PC-3 (cell line): Measurements from ENCODE around the gene KRCC1.
"Not testable (repeated sequence)": the region's sequence is repeated elsewhere in the genome, so short reads cannot be mapped to it uniquely, and the experiment has no call there.

Experiments
- EZH2 ChIP-seq: fragments of 300-600 bp; sonication (generic); IDR thresholded peaks from one replicate; pipeline ENCODE4 v1.6.1; 2017; ENCODE audit warnings: antibody characterized with exemption, mild to moderate bottlenecking, low read length; ENCODE audit not compliant: unreplicated experiment
- EZH2phosphoT487 ChIP-seq: fragments of 300-600 bp; sonication (generic); IDR thresholded peaks from 2 replicates; pipeline ENCODE4 v1.6.1; 2018; ENCODE audit warnings: mild to moderate bottlenecking, antibody characterized with exemption, low read length, borderline replicate concordance
- TF ChIP-seq, protein P1 (sequence below): fragments of 300-600 bp; sonication (generic); conservative IDR thresholded peaks from 2 replicates; pipeline ENCODE4 v1.5.1; 2017; ENCODE audit warnings: antibody characterized with exemption, low read depth, mild to moderate bottlenecking, low read length

- TF ChIP-seq EZH2phosphoT487, EZH2: not testable (repeated sequence)
- TF ChIP-seq, protein P1, sequence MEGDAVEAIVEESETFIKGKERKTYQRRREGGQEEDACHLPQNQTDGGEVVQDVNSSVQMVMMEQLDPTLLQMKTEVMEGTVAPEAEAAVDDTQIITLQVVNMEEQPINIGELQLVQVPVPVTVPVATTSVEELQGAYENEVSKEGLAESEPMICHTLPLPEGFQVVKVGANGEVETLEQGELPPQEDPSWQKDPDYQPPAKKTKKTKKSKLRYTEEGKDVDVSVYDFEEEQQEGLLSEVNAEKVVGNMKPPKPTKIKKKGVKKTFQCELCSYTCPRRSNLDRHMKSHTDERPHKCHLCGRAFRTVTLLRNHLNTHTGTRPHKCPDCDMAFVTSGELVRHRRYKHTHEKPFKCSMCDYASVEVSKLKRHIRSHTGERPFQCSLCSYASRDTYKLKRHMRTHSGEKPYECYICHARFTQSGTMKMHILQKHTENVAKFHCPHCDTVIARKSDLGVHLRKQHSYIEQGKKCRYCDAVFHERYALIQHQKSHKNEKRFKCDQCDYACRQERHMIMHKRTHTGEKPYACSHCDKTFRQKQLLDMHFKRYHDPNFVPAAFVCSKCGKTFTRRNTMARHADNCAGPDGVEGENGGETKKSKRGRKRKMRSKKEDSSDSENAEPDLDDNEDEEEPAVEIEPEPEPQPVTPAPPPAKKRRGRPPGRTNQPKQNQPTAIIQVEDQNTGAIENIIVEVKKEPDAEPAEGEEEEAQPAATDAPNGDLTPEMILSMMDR, result not testable (repeated sequence)
Observed at GRCh38 chr2:88000474-88000873, 55.1 kb downstream of the KRCC1 start.
